WERI-Rb-1 (cell line): Measurements from ENCODE around the gene NSUN3.

Experiments
- DNase-seq: peaks from one replicate; pipeline ENCODE4 v3.0.0-alpha.2; 2020
- H3K27ac ChIP-seq: fragments of 250-450 bp; sonication (Bioruptor Pico); 2 replicates; pipeline ENCODE4 v1.5.1; 2020; ENCODE audit warnings: mild to moderate bottlenecking, moderate library complexity
- H3K27me3 ChIP-seq: fragments of 250-450 bp; sonication (Bioruptor Pico); 2 replicates; pipeline ENCODE4 v1.5.1; 2021; ENCODE audit warnings: mild to moderate bottlenecking, low read depth, moderate library complexity; ENCODE audit not compliant: insufficient read depth, severe bottlenecking
- H3K36me3 ChIP-seq: fragments of 250-450 bp; sonication (Bioruptor Pico); 2 replicates; pipeline ENCODE4 v1.5.1; 2020; ENCODE audit warnings: mild to moderate bottlenecking, moderate library complexity
- H3K4me3 ChIP-seq: 2 replicates; pipeline ENCODE4 v1.5.1; 2011; ENCODE audit warnings: low read depth, mild to moderate bottlenecking, control low read depth, low read length
- H3K9me3 ChIP-seq: fragments of 250-450 bp; sonication (Bioruptor Pico); 2 replicates; pipeline ENCODE4 v1.5.1; 2021; ENCODE audit warnings: mild to moderate bottlenecking, moderate library complexity; ENCODE audit not compliant: severe bottlenecking
- CTCF ChIP-seq: IDR thresholded peaks from 2 replicates; pipeline ENCODE4 v1.5.1; 2011; ENCODE audit warnings: low read depth, mild to moderate bottlenecking, control low read depth, inconsistent platforms, low read length

Gene NSUN3

GRCh38 chr3:94065819-94066480, 3.1 kb downstream of the NSUN3 start:
- Histone ChIP-seq H3K27ac (no peak overlapping the region), H3K36me3 (peaks cover 6% of the 10 kb centered on the region)
- TF ChIP-seq CTCF: no peak

GRCh38 chr3:94066506-94067500, 3.9 kb downstream of the NSUN3 start:
- Histone ChIP-seq H3K27ac (no peak overlapping the region), H3K4me3 (no peak overlapping the region), H3K9me3 (no peaks in the 10 kb centered on the region), H3K27me3 (no peaks in the 10 kb centered on the region), H3K36me3 (peaks cover 6% of the 10 kb centered on the region)
- no peak for DNase-seq
- TF ChIP-seq CTCF: no peak

More at GRCh38 chr3:94065819-94066480, 3.1 kb downstream of the NSUN3 start:
- no peak for DNase-seq
- no peaks in the 10 kb centered on the region for H3K9me3 ChIP-seq
- H3K27me3 ChIP-seq: no peaks in the 10 kb centered on the region
- no peak overlapping the region for H3K4me3 ChIP-seq

- Histone ChIP-seq H3K4me3 (no peak overlapping the region), H3K27ac (no peak overlapping the region), H3K27me3 (no peaks in the 10 kb centered on the region), H3K36me3 (peaks cover 6% of the 10 kb centered on the region), H3K9me3 (no peaks in the 10 kb centered on the region)
- no peak for DNase-seq
- no peak for TF ChIP-seq CTCF
Observed at GRCh38 chr3:94069194-94069813, 6.4 kb downstream of the NSUN3 start.

- H3K4me3 ChIP-seq: no peak overlapping the region
- no peak overlapping the region for H3K27ac ChIP-seq
- no peaks in the 10 kb centered on the region for H3K27me3 ChIP-seq
- H3K36me3 ChIP-seq: peaks cover 4% of the 10 kb centered on the region
- TF ChIP-seq CTCF: no peak
- H3K9me3 ChIP-seq: no peaks in the 10 kb centered on the region
- DNase-seq: no peak
Observed at GRCh38 chr3:94070341-94070911, 7.6 kb downstream of the NSUN3 start.

- no peak for DNase-seq
- H3K9me3 ChIP-seq: no peaks in the 10 kb centered on the region
- no peak overlapping the region for H3K27ac ChIP-seq
- no peak for TF ChIP-seq CTCF
- peaks cover 4% of the 10 kb centered on the region for H3K36me3 ChIP-seq
- H3K27me3 ChIP-seq: no peaks in the 10 kb centered on the region
- no peak overlapping the region for H3K4me3 ChIP-seq
Observed at GRCh38 chr3:94071713-94072284, 8.9 kb downstream of the NSUN3 start.
